ENCODE data around the gene SEPHS1. TPM values are rescaled to one million over a fixed set of nuclear protein-coding genes. Genes with fewer than 3 reads are reported as not detected.
"Not testable (repeated sequence)": the region's sequence is repeated elsewhere in the genome, so short reads cannot be mapped to it uniquely, and the experiment has no call there.

The SEPHS1 gene
- polyA plus RNA-seq, 3 donors from 2014 or later: 14.3 to 19.3 (median 18.4) TPM

DNA sequence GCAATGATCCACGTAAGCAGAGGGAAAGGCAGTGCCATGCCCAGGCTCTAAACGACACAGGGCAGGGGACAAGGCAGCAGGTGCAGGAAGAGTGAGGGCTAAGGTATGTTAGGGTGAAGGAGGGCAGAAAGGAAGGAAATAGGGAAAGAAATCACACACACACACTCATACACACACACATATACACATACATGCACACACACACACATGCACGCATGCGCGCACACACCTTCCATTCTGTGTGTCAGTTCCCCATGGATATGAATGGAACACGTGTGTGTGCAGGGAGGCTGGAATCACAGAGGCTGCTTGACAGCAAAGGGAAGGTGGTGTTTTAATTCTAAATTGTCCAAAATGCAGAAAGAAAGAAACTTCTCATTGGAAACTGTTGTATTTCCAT lies 42.0 kb downstream of the SEPHS1 start:
- Mint-ChIP-seq H3K4me3 (no peak overlapping the region), H3K27me3 (ENCODE audit: low read depth in 3 of 3) (peaks cover 6 to 12% (median 11%) of the 10 kb centered on the region in 3 donors), H3K36me3 (peaks cover 0 to 6% (median 0%) of the 10 kb centered on the region in 3 donors), H3K27ac (peak overlapping the region in 1 of 6 donors; percentile 79), H3K9me3 (no peaks in the 10 kb centered on the region), H3K4me1 (peaks cover 15 to 16% of the 10 kb centered on the region in 2 donors)
- no peak for DNase-seq

DNA sequence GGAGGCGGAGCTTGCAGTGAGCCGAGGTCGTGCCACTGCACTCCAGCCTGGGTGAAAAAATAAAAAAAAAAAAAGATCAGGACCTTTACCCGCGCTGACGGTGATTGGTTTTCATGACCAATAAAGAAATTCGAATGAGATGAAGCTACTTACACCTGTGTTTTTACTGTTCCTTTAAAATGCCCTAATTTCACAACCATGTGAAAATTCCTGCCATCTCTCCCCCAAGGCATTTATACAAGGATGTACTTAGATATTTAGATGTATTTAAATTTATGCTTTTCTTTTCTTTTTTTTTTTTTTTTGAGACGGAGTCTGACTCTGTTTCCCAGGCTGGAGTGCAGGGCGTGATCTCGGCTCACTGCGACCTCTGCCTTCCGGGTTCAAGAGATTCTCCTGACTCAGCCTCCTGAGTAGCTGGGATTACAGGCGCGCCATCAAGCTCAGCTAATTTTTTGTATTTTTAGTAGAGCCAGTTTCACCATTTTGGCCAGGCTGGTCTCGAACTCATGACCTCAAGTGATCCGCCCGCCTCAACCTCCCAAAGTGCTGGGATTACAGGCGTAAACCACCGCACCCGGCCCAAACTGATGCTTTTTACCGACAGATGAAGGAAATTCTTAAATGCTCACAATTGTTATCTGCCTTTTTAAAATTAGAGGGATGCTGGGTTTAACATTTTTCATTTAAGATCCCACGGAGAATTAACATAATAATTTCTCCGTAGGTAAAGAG lies 45.1 kb downstream of the SEPHS1 start:
- peaks cover 6 to 16% (median 12%) of the 10 kb centered on the region in 3 donors for H3K27me3 Mint-ChIP-seq (ENCODE audit: low read depth in 3 of 3)
- peak overlapping the region; percentile 68 to 100 (median 98) for H3K27ac Mint-ChIP-seq
- H3K9me3 Mint-ChIP-seq: no peaks in the 10 kb centered on the region
- DNase-seq: no peak
- peaks cover 0 to 6% (median 0%) of the 10 kb centered on the region in 3 donors for H3K36me3 Mint-ChIP-seq
- H3K4me3 Mint-ChIP-seq: peak overlapping the region in 4 of 5 donors; percentile 82 to 92 (median 87)
- peaks cover 22 to 25% of the 10 kb centered on the region in 2 donors for H3K4me1 Mint-ChIP-seq

GRCh38 chr10:13299437-13300287 lies 48.4 kb downstream of the SEPHS1 start, which contains the start of gene PHYH:
Gene PHYH, minus strand, starts transcription at chr10:13300064. Its CDS starts 22 bp downstream, at chr10:13300042.
- H3K27ac Mint-ChIP-seq: peak within 1 kb of the TSS; percentile 79 to 96 (median 94)
- peak within 1 kb of the TSS; percentile 82 to 86 (median 85) for H3K4me3 Mint-ChIP-seq
- H3K9me3 Mint-ChIP-seq: no peaks in the 10 kb centered on the region
- H3K36me3 Mint-ChIP-seq: no peaks in the 10 kb centered on the region
- peaks cover 22 to 25% of the 10 kb centered on the region in 2 donors for H3K4me1 Mint-ChIP-seq
- peaks cover 6 to 16% (median 12%) of the 10 kb centered on the region in 3 donors for H3K27me3 Mint-ChIP-seq (ENCODE audit: low read depth in 3 of 3)
- DNase-seq: peak; percentile 83 to 86 (median 84)

DNA sequence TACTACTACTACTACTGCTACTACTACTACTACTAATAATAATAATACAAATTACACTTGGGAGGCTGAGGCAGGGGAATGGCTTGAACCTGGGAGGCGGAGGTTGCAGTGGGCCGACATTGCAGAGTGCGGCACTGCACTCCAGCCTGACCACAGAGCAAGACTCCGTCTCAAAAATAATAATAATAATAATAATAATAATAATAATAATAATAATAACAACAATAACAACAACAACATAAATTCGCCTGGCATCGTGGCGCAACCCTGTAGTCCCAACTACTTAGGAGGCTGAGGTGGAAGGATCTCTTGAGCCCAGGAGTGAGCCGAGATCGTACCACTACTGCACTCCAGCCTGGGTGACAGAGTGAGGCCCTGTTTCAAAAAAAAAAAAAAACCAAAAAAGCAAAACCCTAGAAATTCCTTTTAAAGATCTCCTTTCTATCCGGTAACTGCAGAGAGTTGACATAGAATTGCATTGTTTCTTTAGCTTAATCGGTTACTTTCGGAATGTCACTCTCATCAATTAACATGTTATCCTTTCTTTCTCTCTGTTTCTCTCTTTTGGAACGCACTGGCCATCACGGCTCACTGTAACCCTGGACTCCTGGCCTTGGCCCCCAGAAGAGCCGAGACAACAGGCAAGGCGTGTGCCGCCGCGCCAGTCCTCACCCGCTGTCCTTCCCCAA lies 49.2 kb downstream of the SEPHS1 start:
- Mint-ChIP-seq H3K27me3 (ENCODE audit: low read depth in 3 of 3) (peaks cover 6 to 16% (median 12%) of the 10 kb centered on the region in 3 donors), H3K4me3 (peak overlapping the region; percentile 74 to 85 (median 82)), H3K9me3 (no peaks in the 10 kb centered on the region), H3K36me3 (no peaks in the 10 kb centered on the region), H3K27ac (peak overlapping the region; percentile 76 to 95 (median 87)), H3K4me1 (peaks cover 22 to 25% of the 10 kb centered on the region in 2 donors)
- no peak for DNase-seq

GRCh38 chr10:13296476-13296875 lies 51.6 kb downstream of the SEPHS1 start:
- H3K36me3 Mint-ChIP-seq: peaks cover 0 to 5% (median 5%) of the 10 kb centered on the region in 3 donors
- H3K27ac Mint-ChIP-seq: no peak overlapping the region
- H3K4me1 Mint-ChIP-seq: peaks cover 9 to 13% of the 10 kb centered on the region in 2 donors
- no peak overlapping the region for H3K4me3 Mint-ChIP-seq
- H3K9me3 Mint-ChIP-seq: no peaks in the 10 kb centered on the region
- DNase-seq: no peak
- H3K27me3 Mint-ChIP-seq (ENCODE audit: low read depth in 3 of 3): peaks cover 3 to 5% (median 3%) of the 10 kb centered on the region in 3 donors

DNA sequence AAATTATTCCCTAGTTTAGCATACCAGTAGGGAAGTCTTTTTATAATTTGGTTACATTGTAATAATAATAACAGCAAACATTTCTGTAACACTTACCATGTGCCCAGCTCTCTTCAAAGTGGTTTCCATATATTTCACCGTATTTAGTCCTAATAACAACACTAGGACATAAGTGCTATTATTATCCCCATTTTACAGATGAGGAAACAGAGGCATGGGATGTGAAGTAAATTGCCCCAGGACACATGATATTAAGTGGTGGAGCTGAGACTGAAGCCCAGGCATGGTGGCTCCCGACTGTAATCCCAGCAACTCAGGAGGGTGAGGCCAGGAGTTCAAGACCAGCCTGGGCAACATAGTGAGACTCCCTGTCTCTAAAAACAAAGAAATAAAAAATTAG lies 53.3 kb downstream of the SEPHS1 start:
- Mint-ChIP-seq H3K4me3 (no peak overlapping the region), H3K27ac (no peak overlapping the region), H3K4me1 (peaks cover 5 to 6% of the 10 kb centered on the region in 2 donors), H3K9me3 (no peaks in the 10 kb centered on the region), H3K27me3 (ENCODE audit: low read depth in 3 of 3) (peaks cover 0 to 3% (median 2%) of the 10 kb centered on the region in 3 donors), H3K36me3 (peaks cover 0 to 5% (median 5%) of the 10 kb centered on the region in 3 donors)
- no peak for DNase-seq

DNA sequence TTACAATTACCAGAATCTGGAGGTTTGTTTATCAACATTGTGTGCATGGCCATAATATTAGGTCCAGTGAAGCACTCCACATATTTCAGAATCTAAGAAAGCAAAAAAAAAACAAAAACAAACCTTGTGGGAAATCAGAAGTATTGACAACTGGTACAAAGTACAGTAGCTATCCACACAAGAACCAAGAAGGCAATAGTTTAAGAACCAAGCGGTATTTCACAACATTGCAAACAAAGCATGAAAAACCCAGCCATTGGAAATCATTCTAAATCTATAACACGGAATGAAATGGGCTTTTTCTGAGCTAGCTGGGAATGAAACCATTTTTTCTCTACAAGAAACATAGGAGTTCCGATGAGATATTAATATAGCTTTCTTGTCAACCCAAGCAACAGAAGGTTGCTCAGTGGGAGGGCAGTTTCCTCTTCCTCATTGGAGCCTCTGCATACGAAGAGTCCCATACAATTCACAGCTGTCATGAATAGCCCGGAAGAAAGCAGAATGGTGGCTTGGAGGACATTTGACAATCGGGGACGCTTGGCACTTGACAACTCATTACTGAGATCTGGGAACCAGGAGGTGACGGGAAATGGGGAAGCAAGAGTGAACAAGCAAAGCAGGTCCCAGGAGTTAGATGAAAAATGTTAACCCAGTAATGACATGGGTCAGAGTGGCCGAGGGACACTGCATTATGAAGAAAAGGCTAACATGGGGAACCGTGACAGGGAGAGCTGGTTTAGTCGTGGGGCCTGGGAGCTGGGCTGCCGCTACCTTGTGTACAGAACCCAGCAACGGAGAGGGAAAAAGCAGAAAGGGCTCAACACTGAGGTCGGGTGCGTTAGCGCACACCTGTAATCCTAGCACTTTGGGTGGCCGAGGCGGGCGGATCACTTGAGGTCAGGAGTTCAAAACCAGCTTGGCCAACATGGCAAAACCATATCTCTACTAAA lies 56.0 kb downstream of the SEPHS1 start:
- Mint-ChIP-seq H3K4me3 (no peak overlapping the region), H3K9me3 (no peaks in the 10 kb centered on the region), H3K27me3 (ENCODE audit: low read depth in 3 of 3) (peaks cover 0 to 3% (median 0%) of the 10 kb centered on the region in 3 donors), H3K27ac (no peak overlapping the region), H3K4me1 (no peaks in the 10 kb centered on the region), H3K36me3 (peaks cover 0 to 12% (median 10%) of the 10 kb centered on the region in 3 donors)
- no peak for DNase-seq

GRCh38 chr10:13291061-13291460 lies 57.0 kb downstream of the SEPHS1 start:
- Mint-ChIP-seq H3K4me1 (no peaks in the 10 kb centered on the region), H3K4me3 (no peak overlapping the region), H3K36me3 (peaks cover 0 to 12% (median 10%) of the 10 kb centered on the region in 3 donors), H3K27me3 (ENCODE audit: low read depth in 3 of 3) (peaks cover 0 to 4% (median 0%) of the 10 kb centered on the region in 3 donors), H3K9me3 (no peaks in the 10 kb centered on the region), H3K27ac (no peak overlapping the region)
- no peak for DNase-seq

DNA sequence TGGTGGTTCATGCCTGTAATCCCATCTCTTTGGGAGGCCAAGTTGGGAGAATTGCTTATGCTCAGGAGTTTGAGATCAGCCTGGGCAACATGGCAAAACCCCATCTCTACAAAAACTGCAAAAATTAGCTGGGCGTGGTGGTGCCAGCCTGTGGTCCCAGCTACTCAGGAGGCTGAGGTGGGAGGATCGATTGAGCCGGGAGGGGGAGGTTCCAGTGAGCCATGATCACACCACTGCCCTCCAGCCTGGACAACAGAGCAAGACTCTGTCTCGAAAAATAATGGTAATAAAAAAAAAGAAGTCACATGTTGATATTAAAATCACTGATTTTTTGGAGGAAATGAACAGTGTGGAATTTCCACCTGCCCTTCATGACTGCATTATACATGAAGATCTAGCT lies 64.0 kb downstream of the SEPHS1 start:
- Mint-ChIP-seq H3K4me3 (no peak overlapping the region), H3K27me3 (ENCODE audit: low read depth in 3 of 3) (peaks cover 0 to 1% (median 0%) of the 10 kb centered on the region in 3 donors), H3K4me1 (no peaks in the 10 kb centered on the region), H3K9me3 (no peaks in the 10 kb centered on the region), H3K36me3 (peaks cover 0 to 10% (median 5%) of the 10 kb centered on the region in 3 donors), H3K27ac (no peak overlapping the region)
- DNase-seq: no peak

- H3K27ac Mint-ChIP-seq; H3K27me3 Mint-ChIP-seq (ENCODE audit: low read depth in 3 of 3); DNase-seq; H3K4me3 Mint-ChIP-seq; H3K36me3 Mint-ChIP-seq; H3K9me3 Mint-ChIP-seq; H3K4me1 Mint-ChIP-seq: not testable (repeated sequence)
These were observed 65.7 kb downstream of the SEPHS1 start for GRCh38 chr10:13282348-13282747.

DNA sequence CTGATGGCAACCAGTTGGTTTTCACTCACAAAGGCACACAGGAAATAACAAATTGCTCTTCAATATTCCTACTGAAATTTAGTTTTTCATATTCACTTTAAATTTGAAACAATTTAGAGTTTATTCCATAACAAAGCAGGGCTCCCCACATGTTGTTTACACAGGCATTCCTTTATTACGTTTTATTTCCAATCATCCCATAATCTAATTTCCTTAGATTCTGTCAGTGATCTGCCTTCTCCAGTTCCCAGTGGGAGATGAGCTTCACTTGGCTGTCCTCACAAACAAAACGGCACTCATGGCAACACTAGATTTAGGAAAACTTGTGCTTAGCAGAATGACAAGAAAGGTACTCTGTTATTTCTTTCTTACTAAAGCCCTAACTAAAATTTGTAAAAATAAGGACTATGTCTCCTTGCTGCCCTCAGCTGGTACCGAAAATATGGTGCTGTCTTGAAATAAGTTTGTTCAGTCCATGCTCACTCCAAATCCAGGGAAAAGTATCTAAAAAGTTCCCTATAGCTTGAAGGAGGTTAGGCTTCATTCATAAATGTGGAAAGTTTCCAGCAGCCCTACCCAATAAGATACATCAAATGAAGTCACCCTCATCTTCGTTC lies 71.2 kb downstream of the SEPHS1 start:
- no peak for DNase-seq
- Mint-ChIP-seq H3K36me3 (peaks cover 0 to 3% (median 0%) of the 10 kb centered on the region in 3 donors), H3K4me1 (no peaks in the 10 kb centered on the region), H3K27me3 (ENCODE audit: low read depth in 3 of 3) (peaks cover 0 to 3% (median 0%) of the 10 kb centered on the region in 3 donors), H3K4me3 (no peak overlapping the region), H3K27ac (no peak overlapping the region), H3K9me3 (no peaks in the 10 kb centered on the region)

DNA sequence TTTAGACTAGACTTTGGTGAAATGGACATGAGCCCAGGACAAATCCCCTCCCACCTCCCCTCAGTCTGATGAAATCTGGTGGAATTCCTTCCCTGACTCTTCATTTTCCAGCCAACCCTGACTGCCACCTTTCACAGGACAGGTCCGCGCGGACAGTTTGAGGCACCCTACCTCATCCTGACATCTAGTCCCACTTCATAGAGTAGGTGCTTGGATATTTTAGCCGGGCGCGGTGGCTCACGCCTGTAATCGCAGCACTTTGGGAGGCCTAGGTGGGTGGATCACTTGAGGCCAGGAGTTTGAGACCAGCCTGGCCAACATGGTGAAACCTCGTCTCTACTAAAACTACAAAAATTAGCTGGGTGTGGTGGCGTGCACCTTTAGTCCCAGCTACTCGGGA lies 71.9 kb downstream of the SEPHS1 start:
- H3K4me1 Mint-ChIP-seq; H3K27ac Mint-ChIP-seq; H3K4me3 Mint-ChIP-seq; H3K36me3 Mint-ChIP-seq; DNase-seq; H3K27me3 Mint-ChIP-seq (ENCODE audit: low read depth in 3 of 3); H3K9me3 Mint-ChIP-seq: not testable (repeated sequence)
